Measurements from ENCODE around the gene CDC25C.
"Not testable (repeated sequence)": the region's sequence is repeated elsewhere in the genome, so short reads cannot be mapped to it uniquely, and the experiment has no call there.

CDC25C gene

DNA sequence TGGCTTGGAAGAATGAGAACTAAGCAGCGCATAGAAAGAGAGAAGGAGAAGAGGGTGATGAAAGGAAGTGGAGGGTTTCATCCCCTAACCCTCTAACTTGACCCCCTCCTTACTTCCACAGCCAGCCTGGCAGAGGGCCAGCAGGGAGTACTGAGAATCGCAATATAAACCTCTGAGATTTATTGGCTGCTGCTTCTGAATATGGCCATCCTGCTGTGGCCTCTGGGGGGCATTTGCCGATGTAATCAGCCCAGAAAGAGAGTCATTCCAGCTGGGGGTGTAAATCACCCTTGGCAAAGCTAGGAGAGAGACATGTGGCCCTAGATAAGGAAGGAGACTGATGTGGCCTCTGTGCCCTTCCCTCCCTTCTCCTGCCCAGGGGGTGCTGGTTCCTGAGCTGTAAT is 56.2 kb downstream of the CDC25C start:
- DNase-seq = no peak

DNA sequence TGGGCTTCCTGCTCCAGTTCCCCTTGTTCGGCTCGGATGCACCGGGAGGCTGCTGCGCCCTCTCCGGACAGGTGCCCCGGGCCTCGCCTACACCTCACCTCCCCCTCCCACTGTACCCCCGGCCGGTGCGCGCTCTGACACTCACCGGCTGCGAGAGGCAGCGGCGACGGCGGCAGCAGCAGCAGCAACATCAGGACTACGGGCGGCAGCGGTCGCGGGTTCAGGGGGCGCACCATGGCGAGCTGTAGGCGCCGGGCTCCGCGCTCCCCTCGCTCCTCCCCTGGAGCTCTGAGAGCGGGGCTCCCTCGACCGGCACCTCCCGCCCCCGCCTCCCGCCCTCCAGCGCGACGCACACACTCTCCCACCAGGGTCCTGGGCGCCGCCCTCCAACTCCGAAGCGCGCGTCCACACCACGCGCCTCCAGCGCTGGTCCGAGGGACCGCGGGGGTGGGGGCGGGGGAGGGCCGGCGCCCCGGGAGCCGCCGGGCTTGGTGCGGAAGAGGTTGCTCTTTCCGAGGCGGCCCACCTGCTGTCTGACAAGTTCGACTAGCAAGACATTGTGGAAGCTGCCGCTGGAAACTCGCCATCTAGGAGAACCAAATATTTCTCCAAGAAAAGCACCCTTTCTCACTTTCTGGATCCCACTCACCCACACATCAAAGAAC is 57.3 kb downstream of the CDC25C start, which contains the start of gene GFRA3:
TSS of gene GFRA3 (minus strand) at position 433 of the 665 bp plus-strand sequence. CDS start at position 236, 197 bp downstream.
- no peak for DNase-seq

DNA sequence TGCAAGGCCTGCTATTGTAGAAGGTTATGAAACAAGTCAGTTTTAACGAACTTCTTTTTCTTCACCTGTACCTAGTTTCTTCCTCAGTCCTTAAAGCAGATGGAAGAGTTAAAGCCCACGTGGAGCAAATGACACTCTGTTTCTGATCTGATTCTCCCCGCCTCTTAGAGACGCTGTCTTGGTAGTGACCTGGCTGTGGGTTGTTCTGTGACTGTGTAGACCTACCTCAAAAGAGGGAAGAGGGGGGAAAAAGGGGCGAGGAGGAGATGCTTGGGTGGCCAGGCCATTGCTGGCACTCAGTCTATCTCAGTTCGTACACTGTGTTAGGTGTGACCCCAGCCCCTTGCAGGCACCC is 57.8 kb downstream of the CDC25C start:
- DNase-seq = no peak

DNA sequence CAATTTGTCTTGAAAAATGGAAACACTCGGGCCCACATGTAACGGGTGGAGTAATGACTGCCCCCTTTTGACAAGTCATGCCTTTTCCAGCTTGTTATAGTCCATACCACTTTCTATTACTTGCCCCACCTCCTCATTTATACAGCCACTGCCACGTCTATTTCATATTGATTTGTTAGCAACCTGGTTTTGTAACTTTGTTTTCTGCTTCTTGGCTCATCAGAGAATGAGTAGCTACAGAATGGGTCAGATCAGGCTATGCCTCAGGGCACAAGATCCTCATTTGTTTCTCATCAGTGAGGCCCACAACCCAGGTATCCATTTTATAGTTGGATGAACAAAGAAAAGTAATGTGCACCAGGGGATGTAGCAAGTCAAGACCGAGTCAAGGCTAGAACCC is 58.9 kb downstream of the CDC25C start:
- no peak for DNase-seq

DNA sequence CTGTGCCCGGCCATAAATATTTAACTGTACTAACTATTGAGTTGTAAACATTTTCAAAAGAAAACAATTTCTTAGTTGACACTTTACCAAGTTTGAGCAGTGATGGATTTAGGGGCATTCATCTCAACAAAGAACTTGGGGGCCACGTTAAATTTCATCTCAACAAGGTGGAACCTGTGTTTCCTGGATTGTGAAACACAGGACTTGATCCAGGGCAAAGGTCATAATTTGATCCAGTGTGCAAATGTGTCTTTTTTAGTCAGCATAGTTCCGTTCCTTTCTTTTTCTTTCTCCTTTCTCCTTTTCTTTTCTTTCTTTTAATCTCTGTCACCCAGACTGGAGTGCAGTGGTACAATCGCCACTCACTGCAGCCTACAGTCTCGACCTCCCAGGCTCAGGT is 60.3 kb downstream of the CDC25C start:
- DNase-seq = no peak

DNA sequence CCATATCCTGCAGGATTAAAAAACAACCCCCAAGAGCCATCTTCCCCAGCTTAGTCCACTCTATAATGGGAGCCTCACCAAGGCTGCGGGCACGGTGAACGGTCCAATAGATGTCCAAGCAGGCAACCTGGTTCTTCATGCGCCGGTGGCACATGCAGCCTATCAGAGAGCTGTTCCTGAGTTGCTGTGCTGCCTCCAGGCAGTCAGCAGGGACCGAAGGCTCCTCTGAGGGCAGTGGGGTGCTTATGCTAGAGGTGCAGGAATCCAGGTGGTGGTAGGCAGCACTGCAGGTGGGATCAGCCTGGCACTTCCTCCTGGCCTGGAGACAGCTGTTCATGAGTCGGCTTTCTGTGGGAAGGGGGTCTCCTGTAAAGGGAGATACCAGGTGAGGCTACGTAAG is 67.4 kb downstream of the CDC25C start:
- no peak for DNase-seq

DNA sequence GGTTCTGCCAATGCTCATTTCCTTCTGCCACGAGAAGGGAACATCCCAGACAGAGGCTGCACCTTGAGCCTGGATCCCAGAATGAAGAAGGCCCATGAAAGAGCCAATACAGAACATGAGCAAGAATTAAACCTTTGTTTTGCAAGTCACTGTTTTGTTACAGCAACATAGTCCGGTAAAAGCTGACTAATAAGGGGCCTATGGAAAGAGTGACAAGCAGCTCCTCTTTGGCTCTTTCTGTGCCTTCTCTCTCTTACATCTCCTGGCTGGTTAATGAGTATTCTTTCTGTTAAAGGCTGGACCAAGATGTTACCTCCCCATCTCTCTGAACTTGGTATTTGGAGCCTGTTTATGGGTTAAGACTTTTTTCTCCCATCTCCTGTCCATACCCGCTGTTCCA is 68.0 kb downstream of the CDC25C start:
- DNase-seq = no peak

DNA sequence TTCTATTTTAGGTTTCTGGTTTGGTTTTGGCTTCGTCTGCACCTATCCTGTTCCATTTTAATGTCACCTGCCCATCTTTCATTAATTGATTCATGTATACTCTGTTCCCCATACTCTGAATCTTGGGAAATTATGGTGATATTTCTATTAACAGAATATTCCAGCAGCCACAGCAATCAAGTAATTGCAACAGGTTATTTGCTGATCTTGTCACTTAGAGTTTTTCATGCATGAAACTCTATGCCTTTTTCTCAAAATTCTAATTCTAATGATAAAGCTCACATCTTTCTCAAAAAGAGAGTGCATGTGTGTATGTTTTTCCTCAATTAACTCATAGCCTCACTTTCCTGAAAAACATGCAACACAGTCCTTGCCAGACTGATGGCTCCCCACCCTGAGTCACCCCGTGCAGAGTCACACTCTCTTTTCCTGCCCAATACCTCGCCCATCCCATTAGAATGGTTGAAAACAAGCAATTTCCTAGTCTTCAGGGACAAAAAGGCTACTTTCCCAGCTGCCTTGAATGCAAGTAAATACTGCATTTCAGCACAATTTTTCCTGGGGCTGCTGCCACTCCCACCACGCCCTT is 72.8 kb downstream of the CDC25C start:
- DNase-seq = no peak

DNA sequence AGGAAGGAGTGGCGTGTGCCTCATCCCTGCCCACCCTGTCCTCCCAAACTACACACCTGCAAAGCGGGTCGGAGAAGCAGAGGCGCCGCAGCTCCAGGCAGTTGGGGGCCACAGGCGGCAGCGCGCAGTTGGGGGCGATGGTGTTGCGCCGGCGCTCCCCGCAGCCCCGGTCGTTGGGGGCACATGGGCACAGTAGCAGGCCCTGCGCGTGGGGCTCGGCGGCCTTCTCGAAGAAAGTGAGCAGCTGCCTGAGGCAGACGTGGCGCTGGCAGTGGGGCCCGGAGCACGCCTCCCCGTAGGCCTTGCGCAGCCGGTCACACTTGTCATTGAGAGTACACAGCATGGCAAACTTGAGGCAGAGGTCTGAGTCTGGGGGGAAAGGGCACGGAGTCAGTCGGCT is 74.0 kb downstream of the CDC25C start:
- DNase-seq = no peak

DNA sequence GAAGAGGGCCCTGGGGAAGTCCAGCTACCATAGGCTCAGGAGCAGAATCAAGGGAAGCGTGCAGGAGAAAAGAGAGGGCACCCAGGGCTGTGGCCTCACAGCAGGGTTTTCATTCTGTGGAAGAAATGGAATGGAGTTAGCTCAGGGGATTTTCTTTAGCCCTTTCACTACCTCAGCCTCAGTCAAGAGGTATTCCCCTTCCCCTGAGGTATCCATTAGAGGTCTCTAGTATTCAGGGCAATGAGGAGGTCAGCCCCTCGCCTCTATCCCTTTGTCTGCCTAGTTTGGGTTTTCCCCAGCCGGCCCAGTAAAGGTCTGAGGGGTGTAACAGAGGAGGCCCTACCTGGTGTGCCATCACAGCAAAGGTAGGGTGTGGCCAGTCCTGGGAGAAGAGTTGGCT is 78.7 kb downstream of the CDC25C start:
- DNase-seq = no peak

DNA sequence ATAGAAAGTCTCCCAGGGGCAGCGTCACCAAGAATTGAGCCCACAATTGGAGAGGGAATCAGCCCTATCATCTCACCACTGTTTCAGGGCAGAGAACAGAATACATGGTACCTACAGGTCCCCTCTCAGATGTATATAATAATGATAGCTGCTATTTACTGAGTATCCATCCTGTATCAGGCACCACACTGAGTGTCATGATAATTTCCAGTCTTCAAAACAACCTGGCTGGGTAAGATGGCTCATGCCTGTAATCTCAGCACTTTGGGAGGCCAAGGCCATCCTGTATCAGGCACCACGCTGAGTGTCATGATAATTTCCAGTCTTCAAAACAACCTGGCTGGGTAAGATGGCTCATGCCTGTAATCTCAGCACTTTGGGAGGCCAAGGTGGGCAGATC is 83.8 kb downstream of the CDC25C start:
- not testable (repeated sequence) for DNase-seq

DNA sequence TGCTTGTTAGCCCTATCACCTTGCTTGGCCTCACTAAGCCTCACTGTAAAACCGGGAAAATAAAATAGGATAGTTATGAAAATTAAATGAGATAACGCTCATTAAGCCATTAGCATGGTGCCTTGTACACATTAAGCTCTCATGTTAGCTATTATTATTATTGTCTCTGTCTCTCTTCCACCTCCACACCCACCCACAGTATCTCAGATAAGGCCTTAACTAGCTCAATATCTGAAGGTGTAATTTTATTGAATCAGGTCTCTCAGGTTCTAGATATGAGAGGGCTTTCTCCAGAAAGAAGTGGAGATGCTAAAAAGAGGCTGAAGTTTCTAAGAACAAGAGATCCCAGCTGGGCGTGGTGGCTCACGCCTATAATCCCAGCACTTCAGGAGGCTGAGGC is 84.8 kb downstream of the CDC25C start:
- no peak for DNase-seq

DNA sequence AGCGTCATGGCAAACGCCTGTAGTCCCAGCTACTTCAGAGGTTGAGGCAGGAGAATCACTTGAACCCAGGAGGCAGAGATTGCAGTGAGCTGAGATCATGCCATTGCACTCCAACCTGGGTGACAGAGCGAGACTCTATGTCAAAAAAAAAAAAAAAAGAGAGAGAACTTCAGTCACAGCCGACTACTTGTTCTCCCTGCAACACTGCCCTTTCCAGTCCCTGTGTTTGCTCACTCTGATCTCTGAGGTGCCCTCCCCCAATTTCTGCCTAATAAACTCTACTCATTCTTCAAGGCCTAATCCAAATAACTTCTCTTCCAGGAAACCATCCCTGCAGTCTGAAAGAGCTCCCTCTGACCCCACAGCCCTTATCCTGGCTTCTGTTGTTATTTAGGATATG is 85.3 kb downstream of the CDC25C start:
- no peak for DNase-seq

DNA sequence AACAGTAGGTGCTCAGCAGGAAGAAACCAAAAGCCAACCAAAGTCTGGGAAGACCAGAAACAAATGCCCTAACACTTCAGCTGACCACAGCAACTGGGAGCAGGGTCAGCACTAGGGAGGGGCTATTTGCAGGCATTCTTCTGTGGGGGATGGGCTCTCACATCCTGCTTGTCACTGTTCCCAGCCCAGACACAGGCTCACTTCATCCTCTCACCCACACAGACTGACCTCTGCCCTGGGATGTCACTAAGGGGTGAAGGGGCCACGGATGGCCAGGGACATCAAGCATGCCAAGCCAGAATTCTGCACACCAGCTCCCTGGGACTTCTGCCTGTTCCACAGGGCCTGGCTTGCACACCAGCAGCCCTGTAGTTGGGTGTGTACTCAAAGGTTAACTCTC is 85.9 kb downstream of the CDC25C start:
- DNase-seq = no peak

DNA sequence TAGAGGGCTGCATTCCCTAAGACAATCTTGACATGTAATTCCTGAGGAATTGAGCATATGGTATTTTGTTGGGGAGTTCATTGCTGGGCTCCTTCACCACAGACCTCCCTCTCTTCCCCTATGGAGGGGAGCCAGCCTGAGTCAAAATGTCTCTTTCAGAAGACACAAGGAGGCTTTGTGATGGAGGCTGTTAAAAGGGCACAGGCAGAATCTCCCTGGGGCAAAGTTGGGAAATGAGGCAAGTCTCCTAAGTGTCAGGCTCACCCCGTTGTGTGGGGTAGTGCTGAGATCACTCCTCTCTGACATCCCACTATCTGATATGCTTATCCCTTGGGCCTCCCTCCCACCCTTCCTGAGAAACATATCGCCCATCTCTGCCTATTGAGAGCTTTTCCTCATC is 87.8 kb downstream of the CDC25C start:
- DNase-seq = no peak

DNA sequence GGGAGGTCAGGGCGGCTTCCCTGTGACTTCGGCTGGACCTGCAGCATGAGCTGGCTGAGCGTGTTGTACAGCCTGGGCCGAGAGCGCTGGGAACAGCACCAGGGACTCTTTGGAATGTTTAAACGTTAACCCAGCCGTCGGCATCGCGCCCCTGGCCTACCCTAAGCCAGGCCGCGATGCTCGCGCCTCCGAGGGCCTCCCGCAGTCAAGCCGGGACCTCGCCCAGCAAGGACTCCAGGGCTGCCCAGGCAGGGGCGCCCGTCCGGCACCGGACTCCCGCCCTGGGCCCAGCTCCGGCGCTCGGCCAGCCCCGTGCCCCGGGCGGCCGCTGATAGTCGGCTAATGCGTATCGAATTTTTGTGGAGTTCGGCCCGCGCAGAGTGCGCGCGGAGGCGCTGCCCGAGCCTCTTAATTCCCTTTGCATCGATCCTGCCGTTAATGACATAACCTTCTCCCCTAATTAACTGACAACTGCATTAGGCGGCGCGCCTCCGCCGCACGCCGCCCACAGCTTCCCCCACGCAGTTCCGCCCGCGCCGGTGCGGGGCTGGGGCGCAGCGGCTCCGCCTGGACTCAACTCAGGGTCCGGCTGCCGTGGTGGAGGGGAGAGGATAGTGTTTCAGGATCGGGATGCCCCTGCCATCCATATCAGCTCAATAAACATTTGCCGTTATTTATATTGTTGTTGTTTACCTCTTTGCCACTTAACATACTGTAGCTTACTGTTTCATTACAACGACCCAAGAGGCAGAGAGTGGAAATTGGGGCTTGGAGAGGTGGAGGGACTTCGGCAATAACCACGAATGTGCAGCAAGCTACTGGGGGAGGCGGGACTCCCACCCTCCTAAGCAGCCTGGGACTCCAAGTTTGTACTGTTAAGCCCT is 89.7 kb downstream of the CDC25C start:
- DNase-seq = peak; percentile 13

DNA sequence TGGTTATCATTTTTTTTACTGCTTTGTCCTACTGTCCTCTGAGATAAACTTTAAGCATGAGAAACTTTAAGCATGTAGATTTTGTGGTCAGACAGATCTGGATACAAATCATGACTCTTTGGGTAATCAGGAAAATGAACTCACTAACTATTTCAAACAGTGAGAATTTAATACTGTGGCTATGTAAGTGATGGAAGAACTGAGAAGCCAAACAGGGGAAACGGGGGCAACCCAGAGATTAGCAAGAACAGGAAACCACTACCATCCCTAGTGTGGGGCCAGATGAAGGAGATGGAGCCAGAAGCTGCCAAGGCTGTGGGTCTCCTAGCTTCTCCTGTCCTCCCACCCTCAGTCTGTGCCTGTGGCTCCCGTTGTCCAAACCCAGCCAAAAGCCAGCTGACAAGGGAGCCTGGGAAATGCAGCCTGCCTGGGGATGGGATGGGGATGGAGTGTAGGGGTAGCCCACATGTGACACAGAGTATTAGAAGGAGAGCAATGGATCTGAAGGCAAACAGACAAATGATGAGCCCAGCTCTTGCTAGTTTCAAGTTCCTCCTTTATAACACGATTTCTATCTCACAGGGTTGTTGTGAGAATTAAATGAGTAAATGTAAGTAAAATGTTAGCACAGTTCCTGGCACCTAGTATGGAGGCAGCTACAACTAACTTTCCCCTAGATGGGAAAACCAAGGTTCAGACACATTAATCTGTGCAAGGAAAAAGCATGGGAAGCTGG is 90.8 kb downstream of the CDC25C start:
- DNase-seq = no peak

DNA sequence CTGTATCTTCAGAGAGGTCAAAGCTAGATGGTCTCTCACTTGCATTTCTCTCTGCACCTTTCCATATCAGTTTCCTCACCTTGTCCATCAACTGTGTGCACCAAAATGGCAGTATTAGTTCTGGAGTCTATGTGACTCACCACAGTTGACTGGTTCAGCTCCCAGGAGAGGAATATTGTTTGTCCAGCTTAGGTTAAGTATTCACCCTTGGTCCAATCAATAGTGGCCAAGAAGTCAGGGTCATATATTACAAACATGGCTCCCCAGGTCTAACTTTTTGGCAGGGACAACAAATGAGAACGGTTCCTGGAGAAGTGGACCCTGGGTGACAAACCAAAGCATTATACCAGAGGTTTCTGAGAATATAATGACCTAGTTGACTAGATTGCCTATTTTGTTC is 93.6 kb downstream of the CDC25C start:
- no peak for DNase-seq

Data from fibroblast of skin of abdomen (primary cell).